ENCODE data around the gene TRABD2B. TPM values are rescaled to one million over a fixed set of nuclear protein-coding genes. Genes with fewer than 3 reads are reported as not detected.

Gene TRABD2B
- total and polyA plus RNA-seq, 12 donors, result 0.33 to 3.3 (median 0.83) TPM

GRCh38 chr1:47777322-47777721 is 219.9 kb downstream of the TRABD2B start:
- Histone ChIP-seq H3K27me3 (no peaks in the 10 kb centered on the region), H3K4me1 (replicated peaks in 1 of 2) (no peaks in the 10 kb centered on the region), H3K36me3 (replicated peaks in 1 of 2) (no peaks in the 10 kb centered on the region), H3K27ac (no peak overlapping the region), H3K4me3 (no peak overlapping the region), H3K9me3 (replicated peaks in 1 of 3) (no peaks in the 10 kb centered on the region)
- intact Hi-C loops (cut with DNase I), result no loop called here
- no peak for DNase-seq
- 87 to 91% (median 89%) methylated on average over 6 of the region's 6 CpGs for WGBS, 4 donors
- TF ChIP-seq, protein P1, sequence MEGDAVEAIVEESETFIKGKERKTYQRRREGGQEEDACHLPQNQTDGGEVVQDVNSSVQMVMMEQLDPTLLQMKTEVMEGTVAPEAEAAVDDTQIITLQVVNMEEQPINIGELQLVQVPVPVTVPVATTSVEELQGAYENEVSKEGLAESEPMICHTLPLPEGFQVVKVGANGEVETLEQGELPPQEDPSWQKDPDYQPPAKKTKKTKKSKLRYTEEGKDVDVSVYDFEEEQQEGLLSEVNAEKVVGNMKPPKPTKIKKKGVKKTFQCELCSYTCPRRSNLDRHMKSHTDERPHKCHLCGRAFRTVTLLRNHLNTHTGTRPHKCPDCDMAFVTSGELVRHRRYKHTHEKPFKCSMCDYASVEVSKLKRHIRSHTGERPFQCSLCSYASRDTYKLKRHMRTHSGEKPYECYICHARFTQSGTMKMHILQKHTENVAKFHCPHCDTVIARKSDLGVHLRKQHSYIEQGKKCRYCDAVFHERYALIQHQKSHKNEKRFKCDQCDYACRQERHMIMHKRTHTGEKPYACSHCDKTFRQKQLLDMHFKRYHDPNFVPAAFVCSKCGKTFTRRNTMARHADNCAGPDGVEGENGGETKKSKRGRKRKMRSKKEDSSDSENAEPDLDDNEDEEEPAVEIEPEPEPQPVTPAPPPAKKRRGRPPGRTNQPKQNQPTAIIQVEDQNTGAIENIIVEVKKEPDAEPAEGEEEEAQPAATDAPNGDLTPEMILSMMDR (IDR thresholded peaks at IDR 0.05), result no peak
- TF ChIP-seq POLR2A (IDR thresholded peaks at IDR 0.05), result no peak

GRCh38 chr1:47776667-47777131 is 220.5 kb downstream of the TRABD2B start:
- Histone ChIP-seq H3K27me3 (no peaks in the 10 kb centered on the region), H3K4me3 (no peak overlapping the region), H3K27ac (no peak overlapping the region), H3K4me1 (replicated peaks in 1 of 2) (no peaks in the 10 kb centered on the region), H3K9me3 (replicated peaks in 1 of 3) (no peaks in the 10 kb centered on the region), H3K36me3 (replicated peaks in 1 of 2) (no peaks in the 10 kb centered on the region)
- intact Hi-C loops (cut with DNase I), result no loop called here
- no peak for DNase-seq
- WGBS, 4 donors, result 78 to 87% (median 80%) methylated on average over 3 to 9 of the region's 9 CpGs
- TF ChIP-seq POLR2A (IDR thresholded peaks at IDR 0.05), result no peak
- TF ChIP-seq, protein P1 (IDR thresholded peaks at IDR 0.05), result no peak

- no peaks in the 10 kb centered on the region for H3K9me3 ChIP-seq (replicated peaks in 1 of 3)
- no peak overlapping the region for H3K27ac ChIP-seq
- H3K4me3 ChIP-seq, result no peak overlapping the region
- TF ChIP-seq, protein P1 (IDR thresholded peaks at IDR 0.05), result no peak
- no peak for TF ChIP-seq POLR2A (IDR thresholded peaks at IDR 0.05)
- H3K27me3 ChIP-seq, result no peaks in the 10 kb centered on the region
- intact Hi-C loops (cut with DNase I), result no loop called here
- 83 to 91% (median 86%) methylated on average over 16 to 24 of the region's 24 CpGs for WGBS, 4 donors
- H3K4me1 ChIP-seq (replicated peaks in 1 of 2), result no peaks in the 10 kb centered on the region
- DNase-seq, result no peak
- H3K36me3 ChIP-seq (replicated peaks in 1 of 2), result no peaks in the 10 kb centered on the region
Observed at GRCh38 chr1:47774986-47775834, 222.0 kb downstream of the TRABD2B start.

DNA sequence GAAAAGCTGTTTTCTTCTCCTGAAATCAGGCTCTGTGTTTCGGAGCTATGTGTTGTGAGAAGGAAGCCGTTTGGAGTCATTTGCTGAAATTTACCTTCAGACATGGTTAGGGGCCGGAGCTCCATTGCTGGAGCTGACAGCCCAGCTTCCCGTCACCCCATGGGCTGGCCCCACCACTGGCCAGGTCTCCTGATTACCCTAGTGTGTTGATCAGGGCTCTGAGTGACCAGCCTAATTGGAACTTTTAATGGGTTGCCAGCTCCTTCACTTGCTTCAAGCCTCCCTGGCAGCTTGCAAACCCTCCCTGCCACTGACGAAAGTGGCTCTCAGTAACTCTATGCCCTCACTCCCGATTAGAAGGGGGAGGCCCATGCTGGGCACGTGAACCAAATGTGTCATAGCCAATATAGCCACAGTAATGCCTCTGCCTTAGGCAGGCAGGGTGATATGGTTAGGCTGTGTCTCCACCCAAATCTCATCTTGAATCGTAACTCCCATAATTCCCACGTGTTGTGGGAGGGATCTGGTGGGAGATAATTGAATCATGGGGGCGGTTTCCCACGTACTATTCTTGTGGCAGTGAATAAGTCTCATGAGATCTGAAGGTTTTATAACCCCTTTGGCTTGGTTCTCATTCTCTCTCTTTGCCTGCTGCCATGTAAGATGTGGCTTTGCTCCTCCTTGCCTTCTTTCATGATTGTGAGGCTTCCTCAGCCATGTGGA is 224.1 kb downstream of the TRABD2B start:
- Histone ChIP-seq H3K9me3 (replicated peaks in 1 of 3) (no peaks in the 10 kb centered on the region), H3K4me3 (no peak overlapping the region), H3K4me1 (replicated peaks in 1 of 2) (no peaks in the 10 kb centered on the region), H3K27me3 (no peaks in the 10 kb centered on the region), H3K27ac (no peak overlapping the region), H3K36me3 (replicated peaks in 1 of 2) (no peaks in the 10 kb centered on the region)
- no peak for DNase-seq
- intact Hi-C loops (cut with DNase I), result no loop called here
- TF ChIP-seq, protein P1 (IDR thresholded peaks at IDR 0.05), result no peak
- TF ChIP-seq POLR2A (IDR thresholded peaks at IDR 0.05), result no peak
- 83 to 92% (median 86%) methylated on average over 10 to 11 of the region's 11 CpGs for WGBS, 4 donors
